HG02981 (cell line): ENCODE measurements around the gene ARHGAP24.

Experiments used
- ATAC-seq: cut with Tn5 transposase; IDR thresholded peaks from one replicate; pipeline ENCODE4 v1.9.1; 2021; ENCODE audit warnings: mild to moderate bottlenecking, moderate library complexity; ENCODE audit not compliant: unreplicated experiment

ARHGAP24 gene

GRCh38 chr4:85684676-85685075, 209.7 kb downstream of the ARHGAP24 start:
- no peak for ATAC-seq

GRCh38 chr4:85686398-85686797, 211.4 kb downstream of the ARHGAP24 start:
- no peak for ATAC-seq

GRCh38 chr4:85688055-85688740, 213.2 kb downstream of the ARHGAP24 start:
- no peak for ATAC-seq

DNA sequence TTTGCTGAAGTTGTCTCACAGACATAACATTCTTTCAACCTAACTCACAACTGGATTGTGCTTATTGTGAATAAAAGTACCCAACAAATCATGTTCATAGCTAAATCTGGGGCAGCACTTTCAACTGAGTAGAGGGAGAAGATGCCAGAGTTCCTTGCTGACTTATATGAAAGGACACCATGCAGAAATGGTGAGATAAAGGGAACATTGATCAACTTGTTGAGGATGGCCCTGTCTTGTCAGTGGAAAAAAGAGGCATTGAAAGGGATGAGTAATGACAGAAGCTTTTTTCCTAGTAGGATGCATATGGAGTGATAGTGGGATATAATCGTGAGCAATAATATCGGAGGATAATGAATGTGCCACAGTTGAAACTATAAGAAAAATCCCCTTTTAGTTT, 221.7 kb downstream of the ARHGAP24 start:
- no peak for ATAC-seq

GRCh38 chr4:85697854-85698253, 222.9 kb downstream of the ARHGAP24 start:
- no peak for ATAC-seq

- no peak for ATAC-seq
These were observed 225.4 kb downstream of the ARHGAP24 start for GRCh38 chr4:85700362-85700761.

- ATAC-seq, result peak; percentile 99
These were observed 226.9 kb downstream of the ARHGAP24 start for GRCh38 chr4:85701861-85702321.

- ATAC-seq, result no peak
These were observed 228.1 kb downstream of the ARHGAP24 start for GRCh38 chr4:85703096-85703495.

- ATAC-seq, result peak; percentile 91
These were observed 232.7 kb downstream of the ARHGAP24 start for GRCh38 chr4:85707611-85708010.

GRCh38 chr4:85708468-85708867, 233.5 kb downstream of the ARHGAP24 start:
- ATAC-seq, result no peak

DNA sequence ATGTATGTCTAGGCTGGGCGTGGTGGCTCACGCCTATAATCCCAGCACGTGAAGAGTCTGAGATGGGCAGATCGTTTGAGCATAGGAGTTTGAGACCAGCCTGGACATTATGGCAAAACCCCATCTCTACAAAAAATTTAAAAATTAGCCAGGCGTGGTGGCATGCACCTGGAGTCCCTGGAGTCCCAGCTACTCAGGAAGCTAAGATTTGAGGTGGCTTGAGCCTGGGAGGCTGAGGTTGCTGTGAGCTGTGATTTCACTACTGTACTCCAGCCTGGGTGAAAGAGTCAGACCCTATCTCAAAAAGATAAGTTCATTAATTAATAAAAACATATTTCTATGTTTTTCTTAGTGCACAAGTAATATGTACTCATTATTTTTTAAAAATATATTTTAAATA, 238.1 kb downstream of the ARHGAP24 start:
- no peak for ATAC-seq

DNA sequence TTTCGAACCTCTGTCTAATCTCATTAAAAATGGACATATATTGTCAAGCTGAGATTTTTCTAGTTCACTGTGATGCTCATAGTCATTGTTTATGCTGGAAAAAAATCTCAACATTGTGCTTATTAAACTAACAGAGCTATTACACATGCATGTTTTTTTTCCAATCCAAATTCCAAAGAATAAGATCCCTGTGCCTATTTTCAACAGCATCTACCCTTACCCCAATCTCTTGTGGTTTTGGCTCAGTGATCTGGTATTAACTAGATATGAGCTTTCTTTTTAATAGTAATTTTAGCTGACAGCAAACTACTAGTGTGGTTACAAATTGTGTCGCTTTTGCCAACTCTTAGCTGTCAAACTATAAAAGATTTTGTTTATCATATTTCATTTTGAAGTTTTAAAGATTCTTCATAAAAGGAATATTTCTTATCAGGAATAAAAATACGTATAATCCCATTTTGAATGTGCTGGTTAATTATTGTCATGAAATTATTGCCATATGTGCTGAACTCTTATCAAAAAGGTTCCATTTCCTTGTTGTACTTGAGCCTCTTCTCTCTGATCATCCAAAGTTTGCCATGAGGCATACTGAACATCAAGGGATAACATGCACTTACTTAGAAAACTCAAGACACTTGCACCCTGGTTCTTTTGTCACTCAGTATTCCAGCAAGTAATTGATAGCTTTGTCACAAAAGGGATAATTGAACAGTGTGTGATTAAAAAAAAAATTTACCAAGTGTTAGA, 241.2 kb downstream of the ARHGAP24 start:
- no peak for ATAC-seq

- ATAC-seq, result no peak
These were observed 242.4 kb downstream of the ARHGAP24 start for GRCh38 chr4:85717351-85717750.

DNA sequence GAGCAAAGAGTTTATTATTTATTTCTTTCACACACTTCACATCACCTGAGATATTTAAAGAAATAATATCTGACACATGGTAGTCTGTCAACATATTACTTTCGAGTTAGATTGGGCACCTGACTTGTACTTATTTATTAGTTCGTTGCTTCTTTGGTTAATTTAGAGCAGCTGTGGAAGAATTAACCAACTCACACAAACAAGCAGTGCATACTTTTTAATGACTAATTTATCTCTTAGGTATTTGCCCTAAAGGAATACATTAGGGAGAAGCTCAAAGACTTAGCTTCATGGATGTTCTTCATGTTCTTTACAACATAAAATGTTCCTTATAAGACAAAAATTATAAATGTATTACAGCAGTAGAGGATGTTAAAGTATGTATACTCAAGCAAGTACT, 242.9 kb downstream of the ARHGAP24 start:
- no peak for ATAC-seq

GRCh38 chr4:85720735-85721134, 245.8 kb downstream of the ARHGAP24 start:
- no peak for ATAC-seq

- no peak for ATAC-seq
These were observed 247.5 kb downstream of the ARHGAP24 start for GRCh38 chr4:85722401-85722800.

GRCh38 chr4:85722807-85723206, 247.9 kb downstream of the ARHGAP24 start:
- no peak for ATAC-seq

GRCh38 chr4:85724791-85725563, 250.0 kb downstream of the ARHGAP24 start:
- peak; percentile 70 for ATAC-seq

DNA sequence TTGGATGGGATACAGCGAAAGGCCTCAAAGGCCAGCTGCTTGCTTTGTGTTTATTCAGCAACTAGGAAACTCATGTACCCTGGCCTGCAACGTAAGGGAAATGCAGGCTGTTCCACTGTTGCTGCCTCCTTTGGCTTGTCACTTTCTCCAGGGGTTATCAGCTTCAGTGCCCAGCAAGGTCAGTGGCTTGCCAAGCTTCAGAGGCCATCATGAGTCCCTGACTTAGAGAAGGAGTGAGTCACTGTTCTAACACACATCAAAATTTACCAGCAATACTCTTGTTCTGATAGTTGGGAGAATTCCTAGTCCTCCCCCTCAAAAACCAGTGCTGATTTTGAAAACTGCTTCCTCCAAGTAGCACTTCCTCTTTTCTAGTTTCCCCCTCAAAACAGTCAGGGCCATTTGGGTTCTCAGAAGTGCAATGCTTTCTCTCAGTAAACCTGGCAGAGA, 250.8 kb downstream of the ARHGAP24 start:
- peak; percentile 65 for ATAC-seq

GRCh38 chr4:85726555-85726954, 251.6 kb downstream of the ARHGAP24 start:
- ATAC-seq, result no peak

- ATAC-seq, result no peak
These were observed 253.5 kb downstream of the ARHGAP24 start for GRCh38 chr4:85728464-85728863.
